A549 (cell line): ENCODE results near the gene UBAC2. TPM values are rescaled to one million over a fixed set of nuclear protein-coding genes. Genes with fewer than 3 reads are reported as not detected.

Experiments used
- ATAC-seq, 2 experiments: fragments of 200-7000 bp in 1 of 2; fragments of >200 bp in 1 of 2; cut with Nextera tagmentation in 1 of 2; cut with Tn5 transposase in 1 of 2; 3 replicates each; pipeline versions ENCODE4 v1.8.0 to v1.9.1; 2018 to 2020; ENCODE audit warnings: mild to moderate bottlenecking in 1 of 2, moderate library complexity in 1 of 2
- CTCF ChIA-PET: fragments of 300-600 bp; sonication (Branson Sonifier 250); formaldehyde crosslinking; extraction: SDS; loops from one replicate; lab custom pipeline; 2021; ENCODE audit warnings: antibody characterized with exemption, inconsistent platforms; lab: Yijun Ruan, JAX
- POLR2A ChIA-PET: fragments of 350-600 bp; formaldehyde crosslinking; extraction: SDS; loops from one replicate; lab custom pipeline; 2021; ENCODE audit warnings: antibody characterized with exemption, inconsistent platforms; lab: Yijun Ruan, JAX
- DNase-seq, 2 experiments: peaks; one replicate each; pipeline versions ENCODE4 v3.0.0 to v3.0.0-alpha.2; 2011 to 2016; ENCODE audit warnings: low read depth in 1 of 2, low spot score in 1 of 2
- FAIRE-seq: peaks from 2 replicates; lab custom pipeline; 2011; peaks lifted over from hg19 to GRCh38; lab: Jason Lieb, UNC
- H3K27ac ChIP-seq, 2 experiments: fragments of >200 bp; sonication (Bioruptor Twin); formaldehyde crosslinking; 3 replicates each; pipeline ENCODE4 v1.5.1; 2016 to 2017
- H3K4me1 ChIP-seq: fragments of >200 bp; sonication (Bioruptor Twin); formaldehyde crosslinking; 3 replicates; pipeline ENCODE4 v1.6.1; 2016
- H3K4me2 ChIP-seq: fragments of >200 bp; sonication (Bioruptor Twin); formaldehyde crosslinking; 3 replicates; pipeline ENCODE4 v1.6.1; 2016
- H3K4me3 ChIP-seq: fragments of >200 bp; sonication (Bioruptor Twin); formaldehyde crosslinking; 3 replicates; pipeline ENCODE4 v1.5.1; 2016
- H3K9me3 ChIP-seq: fragments of >200 bp; sonication (Bioruptor Twin); formaldehyde crosslinking; 3 replicates; pipeline ENCODE4 v1.6.1; 2016
- BCL3 ChIP-seq: fragments of >200 bp; sonication (Bioruptor Twin); formaldehyde crosslinking; IDR thresholded peaks from 3 replicates; pipeline ENCODE4 v1.6.1; 2016
- BHLHE40 ChIP-seq: IDR thresholded peaks from 2 replicates; pipeline ENCODE4 v1.6.1; 2012; ENCODE audit warnings: low read depth, low read length, inconsistent platforms
- CBX2 ChIP-seq: fragments of 200-600 bp; sonication (generic); IDR thresholded peaks from 2 replicates; pipeline ENCODE4 v1.6.1; 2016; ENCODE audit warnings: low read depth, mild to moderate bottlenecking, borderline replicate concordance
- CEBPB ChIP-seq, 2 experiments: fragments of >200 bp in 1 of 2; sonication (Bioruptor Twin) in 1 of 2; formaldehyde crosslinking in 1 of 2; IDR thresholded peaks; 2 replicates each; pipeline ENCODE4 v1.6.1; 2012 to 2016
- CHD4 ChIP-seq: fragments of 200-600 bp; sonication (generic); IDR thresholded peaks from 2 replicates; pipeline ENCODE4 v1.6.1; 2016; ENCODE audit warnings: antibody characterized with exemption, mild to moderate bottlenecking, borderline replicate concordance
- EP300 ChIP-seq, 2 experiments: fragments of >200 bp; sonication (Bioruptor Twin); formaldehyde crosslinking; IDR thresholded peaks; 2 replicates in 1 of 2; 3 replicates in 1 of 2; pipeline ENCODE4 v1.6.1; 2016 to 2017
- FOSL2 ChIP-seq, 2 experiments: fragments of 450-650 bp in 1 of 2; fragments of >200 bp in 1 of 2; sonication (Bioruptor Twin) in 1 of 2; formaldehyde crosslinking; IDR thresholded peaks; 2 replicates each; pipeline versions ENCODE4 v1.5.0 to v1.6.1; 2016 to 2020; ENCODE audit warnings: mild to moderate bottlenecking in 1 of 2, moderate library complexity in 1 of 2
- HDAC2 ChIP-seq: fragments of 200-600 bp; sonication (generic); IDR thresholded peaks from 2 replicates; pipeline ENCODE4 v1.6.1; 2016
- HOXB5 ChIP-seq: fragments of 250-450 bp; sonication (Bioruptor Pico); IDR thresholded peaks from 2 replicates; pipeline ENCODE4 v1.5.0; 2020; ENCODE audit warnings: mild to moderate bottlenecking, moderate library complexity
- JUNB ChIP-seq: fragments of >200 bp; sonication (Bioruptor Twin); formaldehyde crosslinking; IDR thresholded peaks from 2 replicates; pipeline ENCODE4 v1.6.1; 2016
- MYC ChIP-seq: IDR thresholded peaks from 2 replicates; pipeline ENCODE4 v1.6.1; 2012; ENCODE audit warnings: mild to moderate bottlenecking, inconsistent platforms, low read length, improper control_type of control experiment, borderline replicate concordance
- NR3C1 ChIP-seq: fragments of >200 bp; sonication (Bioruptor Twin); formaldehyde crosslinking; IDR thresholded peaks from 3 replicates; pipeline ENCODE4 v1.6.1; 2017
- PHF8 ChIP-seq: fragments of 200-600 bp; sonication (generic); IDR thresholded peaks from 2 replicates; pipeline ENCODE4 v1.6.1; 2016; ENCODE audit warnings: low read depth, mild to moderate bottlenecking, antibody characterized with exemption, moderate library complexity, borderline replicate concordance
- RAD21 ChIP-seq, 2 experiments: fragments of >200 bp in 1 of 2; sonication (Bioruptor Twin) in 1 of 2; formaldehyde crosslinking in 1 of 2; IDR thresholded peaks in 1 of 2; conservative IDR thresholded peaks in 1 of 2; 2 replicates in 1 of 2; 3 replicates in 1 of 2; pipeline ENCODE4 v1.6.1; 2012 to 2018; ENCODE audit warnings: inconsistent platforms in 1 of 2
- RCOR1 ChIP-seq: fragments of 150-350 bp; IDR thresholded peaks from 2 replicates; pipeline ENCODE4 v1.6.1; 2014; ENCODE audit warnings: antibody characterized with exemption, low read length, low read depth
- RNF2 ChIP-seq: fragments of 200-600 bp; sonication (generic); IDR thresholded peaks from 2 replicates; pipeline ENCODE4 v1.6.1; 2016; ENCODE audit warnings: low read depth, mild to moderate bottlenecking, antibody characterized with exemption, moderate library complexity, borderline replicate concordance
- TP53 ChIP-seq: fragments of 250-450 bp; sonication (Bioruptor Pico); IDR thresholded peaks from 2 replicates; pipeline ENCODE4 v1.5.0; 2021; ENCODE audit warnings: mild to moderate bottlenecking, moderate library complexity
- WGBS: methylation state at CpG from one replicate; pipeline ENCODE4 v1.1.6; 2017; ENCODE audit errors: missing lambda C conversion rate; 5-methylcytosine and 5-hydroxymethylcytosine counted together
- polyA plus RNA-seq, 4 experiments: library from polyadenylated mRNA; depleted of rRNA in 3 of 4; stranded (reverse); fragments of >200 nt; fragmentation: RNase III in 1 of 4; extraction: RNeasy Plus Mini Kit Qiagen cat#74134 plus additional on column Dnase treatment in 1 of 4; gene quantifications; 2 replicates in 3 of 4; 3 replicates in 1 of 4; pipeline ENCODE4 v1.2.3, GENCODE V29; 2011 to 2017
- TF ChIP-seq, protein P1 (sequence below): fragments of >200 bp; sonication (Bioruptor Twin); formaldehyde crosslinking; IDR thresholded peaks from 3 replicates; pipeline ENCODE4 v1.5.1; 2016

The UBAC2 gene
- polyA plus RNA-seq, 2 of the 4 experiments (the other 2 are of a cell fraction) = 61.6 to 103 TPM

DNA sequence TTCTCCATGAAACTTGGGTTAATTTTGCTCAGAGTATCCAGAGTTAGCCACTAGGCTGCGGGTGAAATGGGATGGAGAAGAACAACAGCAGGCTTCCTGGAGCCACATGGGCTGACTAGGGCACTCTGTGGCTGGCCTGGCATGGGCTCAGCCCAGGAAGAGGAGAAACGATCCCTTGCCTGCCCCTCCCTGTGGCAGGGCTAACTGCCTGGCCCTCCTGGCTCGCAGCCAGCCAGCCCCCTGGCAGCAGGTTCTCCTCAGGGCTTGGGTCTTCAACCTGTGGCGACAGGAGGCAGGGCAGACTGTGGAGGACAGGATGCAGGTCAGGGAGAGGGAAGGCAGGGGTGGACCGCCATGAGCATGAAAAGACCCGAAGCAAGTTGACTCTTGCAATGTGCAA lies 185.3 kb downstream of the UBAC2 start:
- FAIRE-seq (no peak), ATAC-seq (no peak), DNase-seq (no peak)
- TF ChIP-seq RCOR1 (no peak), TP53 (CRISPR knock-in tag) (no peak), CEBPB (IDR thresholded peaks at IDR 0.05) (no peak), CHD4 (no peak), MYC (no peak), PHF8 (no peak), CBX2 (no peak)
- no peak overlapping the region for H3K27ac ChIP-seq
- WGBS = 94% methylated on average over 3 of the region's 6 CpGs
- H3K9me3 ChIP-seq = no peaks in the 10 kb centered on the region
- no peak overlapping the region for H3K4me3 ChIP-seq
- CTCF ChIA-PET = interaction anchor here (0.7 kb wide), 1 partner anchor 51 kb away, joined by 3 read pairs; no protein-coding TSS in a partner anchor
- no peak overlapping the region for H3K4me2 ChIP-seq
- no peaks in the 10 kb centered on the region for H3K4me1 ChIP-seq
- POLR2A ChIA-PET = no interaction called here

DNA sequence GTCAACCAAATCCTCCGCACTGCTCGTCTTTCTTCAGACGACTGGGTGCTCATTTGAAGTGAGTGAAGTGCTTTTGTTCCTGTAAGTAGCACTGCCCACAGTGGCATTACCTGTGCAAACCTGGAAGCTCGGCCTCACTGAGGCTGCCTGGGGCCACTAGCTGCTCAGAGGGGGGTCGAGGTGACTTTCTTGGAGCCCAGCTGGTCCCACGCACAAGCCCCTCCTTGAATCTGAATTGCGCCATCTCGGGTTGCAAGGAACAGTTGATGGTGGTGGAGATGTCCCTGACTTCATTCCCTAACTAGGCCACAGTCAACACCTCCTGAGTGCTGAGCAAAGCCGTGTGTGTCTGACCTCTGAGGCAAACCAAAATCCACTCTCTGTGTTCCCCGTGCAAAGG lies 185.8 kb downstream of the UBAC2 start:
- CTCF ChIA-PET = interaction anchor here (1.3 to 3.1 kb wide), 3 partner anchors 8 to 53 kb away, joined by 3 to 13 read pairs (median 5); no protein-coding TSS in a partner anchor
- 74% methylated on average over 6 of the region's 10 CpGs for WGBS
- Histone ChIP-seq H3K4me1 (no peaks in the 10 kb centered on the region), H3K4me2 (no peak overlapping the region), H3K9me3 (no peaks in the 10 kb centered on the region), H3K27ac (no peak overlapping the region), H3K4me3 (no peak overlapping the region)
- FAIRE-seq = no peak
- ATAC-seq = no peak
- POLR2A ChIA-PET = no interaction called here
- no peak for DNase-seq
- no peak for TF ChIP-seq NR3C1
- TF ChIP-seq EP300 (IDR thresholded peaks at IDR 0.05) = no peak
- TF ChIP-seq JUNB = no peak
- no peak for TF ChIP-seq HOXB5 (CRISPR knock-in tag)
- no peak for TF ChIP-seq BHLHE40
- TF ChIP-seq FOSL2 (IDR thresholded peaks at IDR 0.05) = no peak
- TF ChIP-seq FOSL2 (CRISPR knock-in tag; IDR thresholded peaks at IDR 0.05) = no peak

- ATAC-seq = peak in 1 of 2 experiments; percentile 71; a peak in 3 of 6 replicates
- Histone ChIP-seq H3K4me2 (no peak overlapping the region), H3K27ac (no peak overlapping the region), H3K4me3 (no peak overlapping the region), H3K4me1 (no peaks in the 10 kb centered on the region), H3K9me3 (no peaks in the 10 kb centered on the region)
- TF ChIP-seq BCL3 (no peak), HDAC2 (no peak), RAD21 (conservative IDR thresholded peaks at IDR 0.05 in 1 of 2, IDR thresholded peaks at IDR 0.05 in 1 of 2) (peak in 1 of 2 experiments; percentile 52; a peak in 2 of 5 replicates), RNF2 (no peak)
- TF ChIP-seq, protein P1, sequence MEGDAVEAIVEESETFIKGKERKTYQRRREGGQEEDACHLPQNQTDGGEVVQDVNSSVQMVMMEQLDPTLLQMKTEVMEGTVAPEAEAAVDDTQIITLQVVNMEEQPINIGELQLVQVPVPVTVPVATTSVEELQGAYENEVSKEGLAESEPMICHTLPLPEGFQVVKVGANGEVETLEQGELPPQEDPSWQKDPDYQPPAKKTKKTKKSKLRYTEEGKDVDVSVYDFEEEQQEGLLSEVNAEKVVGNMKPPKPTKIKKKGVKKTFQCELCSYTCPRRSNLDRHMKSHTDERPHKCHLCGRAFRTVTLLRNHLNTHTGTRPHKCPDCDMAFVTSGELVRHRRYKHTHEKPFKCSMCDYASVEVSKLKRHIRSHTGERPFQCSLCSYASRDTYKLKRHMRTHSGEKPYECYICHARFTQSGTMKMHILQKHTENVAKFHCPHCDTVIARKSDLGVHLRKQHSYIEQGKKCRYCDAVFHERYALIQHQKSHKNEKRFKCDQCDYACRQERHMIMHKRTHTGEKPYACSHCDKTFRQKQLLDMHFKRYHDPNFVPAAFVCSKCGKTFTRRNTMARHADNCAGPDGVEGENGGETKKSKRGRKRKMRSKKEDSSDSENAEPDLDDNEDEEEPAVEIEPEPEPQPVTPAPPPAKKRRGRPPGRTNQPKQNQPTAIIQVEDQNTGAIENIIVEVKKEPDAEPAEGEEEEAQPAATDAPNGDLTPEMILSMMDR = peak; percentile 36
- peak; percentile 29 to 30 for DNase-seq
- FAIRE-seq = no peak
- 72% methylated on average over 9 of the region's 12 CpGs for WGBS
- ChIA-PET POLR2A (no interaction called here), CTCF (interaction anchor here (0.6 to 3.1 kb wide), 7 partner anchors 9 to 630 kb away, joined by 3 to 13 read pairs (median 3); no protein-coding TSS in a partner anchor)
Measured at GRCh38 chr13:99386911-99387788, 186.5 kb downstream of the UBAC2 start.
